HG03045 (cell line): ENCODE results near the gene LRP6.
"Not testable (repeated sequence)": the region's sequence is repeated elsewhere in the genome, so short reads cannot be mapped to it uniquely, and the experiment has no call there.

Source experiments
- ATAC-seq: cut with Tn5 transposase; IDR thresholded peaks from one replicate; pipeline ENCODE4 v1.9.1; 2021; ENCODE audit warnings: mild to moderate bottlenecking, moderate library complexity; ENCODE audit not compliant: unreplicated experiment

Gene LRP6

DNA sequence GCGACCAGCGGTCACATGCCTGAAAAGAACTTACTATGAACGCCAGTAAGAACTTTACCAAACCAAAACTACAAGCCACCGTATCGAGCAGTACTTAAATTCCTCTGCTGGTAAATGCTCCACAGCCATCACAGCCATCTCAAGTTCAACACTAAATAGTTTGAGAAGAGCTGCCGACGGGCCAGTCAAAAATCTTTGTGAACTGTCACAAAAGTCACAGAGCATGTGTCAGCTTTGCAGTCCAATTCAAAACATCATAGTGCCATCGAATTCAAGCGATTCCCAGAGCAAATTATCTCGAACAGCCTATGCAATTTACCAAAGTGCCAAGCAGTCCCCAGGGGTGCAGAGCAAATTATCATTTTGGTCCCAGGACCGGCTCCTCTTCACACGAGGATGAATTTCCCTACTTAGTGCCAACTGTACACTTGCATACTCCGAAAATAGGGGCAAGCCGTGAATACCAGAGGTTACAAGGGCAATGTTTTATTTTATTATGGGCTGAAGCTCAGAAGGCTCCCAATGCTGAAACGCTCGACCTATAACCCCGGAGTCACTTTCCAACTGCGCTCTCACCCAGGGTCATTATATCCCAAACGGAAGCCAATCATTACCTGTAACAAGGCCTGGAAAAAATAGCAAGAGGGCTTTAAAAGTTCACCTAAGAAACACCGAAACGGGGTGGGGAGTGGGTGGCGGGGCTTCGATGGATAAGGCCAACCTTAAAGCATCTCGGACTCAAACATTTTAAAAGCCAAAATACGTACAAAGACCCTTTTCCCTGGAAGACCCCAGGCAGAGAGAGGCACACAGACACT, 1.1 kb downstream of the LRP6 start:
- ATAC-seq = no peak

DNA sequence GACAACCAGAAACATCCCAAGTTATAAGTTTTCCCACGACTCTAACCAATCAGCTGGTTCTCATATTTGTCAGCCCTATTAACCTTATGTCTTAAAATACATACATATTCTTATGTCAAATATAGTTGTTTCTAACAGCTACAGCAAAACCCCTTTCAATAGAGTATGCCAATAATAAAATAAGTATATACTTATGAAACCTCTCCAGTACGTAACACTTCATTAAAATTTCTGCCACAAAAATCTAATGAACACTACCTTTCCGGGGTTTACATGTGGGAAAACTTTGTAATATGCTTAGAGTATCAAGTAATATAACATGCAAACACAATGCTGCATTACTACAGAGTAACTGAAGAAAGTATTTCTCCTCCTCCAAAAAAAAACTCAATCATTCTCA, 1.8 kb downstream of the LRP6 start:
- no peak for ATAC-seq

DNA sequence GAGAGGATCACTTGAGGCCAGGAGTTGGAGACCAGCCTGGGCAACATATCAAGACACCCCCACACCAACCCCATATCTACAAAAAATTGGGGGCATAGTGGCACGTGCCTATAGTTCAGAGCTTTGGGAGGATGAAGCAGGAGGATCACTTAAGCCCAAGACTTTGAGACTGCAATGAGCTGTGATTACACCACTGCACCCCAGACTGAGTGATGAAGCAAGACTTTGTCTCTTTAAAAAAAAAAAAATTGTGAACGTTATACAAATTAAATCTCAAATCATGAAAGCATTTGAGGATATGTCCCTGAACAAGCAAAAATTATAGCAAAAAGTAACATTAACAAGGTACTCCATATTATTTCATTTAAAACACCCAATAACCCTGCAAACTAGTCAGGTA, 2.9 kb downstream of the LRP6 start:
- no peak for ATAC-seq

DNA sequence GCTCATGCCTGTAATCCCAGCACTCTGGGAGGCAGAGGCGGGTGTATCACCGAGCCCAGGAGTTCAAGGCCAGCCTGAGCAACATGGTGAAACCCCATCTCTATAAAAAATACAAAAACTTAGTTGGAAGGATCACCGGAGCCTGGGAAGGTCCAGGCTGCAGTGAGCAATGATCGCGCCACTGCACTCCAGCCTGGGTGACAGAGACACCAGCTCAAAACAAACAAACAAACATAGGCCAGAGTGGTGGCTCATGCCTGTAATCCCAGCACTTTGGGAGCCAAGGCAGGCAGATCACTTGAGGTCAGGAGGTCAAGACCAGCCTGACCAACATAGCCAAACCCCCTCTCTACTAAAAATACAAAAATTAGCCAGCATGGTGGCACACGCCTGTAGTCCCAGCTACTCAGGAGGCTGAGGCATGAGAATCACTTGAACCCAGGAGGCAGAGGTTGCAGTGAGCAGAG, 10.5 kb downstream of the LRP6 start:
- not testable (repeated sequence) for ATAC-seq

DNA sequence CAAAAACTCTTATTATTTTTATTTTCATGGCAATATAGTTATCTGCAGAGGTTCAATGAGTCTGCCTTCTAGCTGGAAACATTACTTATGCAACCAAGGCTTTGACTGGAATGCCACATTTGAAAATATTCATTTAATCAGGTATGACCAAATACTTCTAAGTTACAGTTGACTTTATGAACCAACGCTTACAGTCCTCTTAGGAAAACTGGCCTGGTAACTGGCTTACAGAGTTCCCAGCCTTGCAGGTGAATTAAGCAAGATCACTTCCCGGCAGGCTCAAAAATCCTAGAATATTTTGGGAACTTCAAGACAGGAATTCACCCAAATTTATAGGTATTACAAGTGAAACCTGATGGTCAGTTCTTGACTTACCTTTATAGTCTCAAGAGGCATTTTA, 12.3 kb downstream of the LRP6 start:
- no peak for ATAC-seq

DNA sequence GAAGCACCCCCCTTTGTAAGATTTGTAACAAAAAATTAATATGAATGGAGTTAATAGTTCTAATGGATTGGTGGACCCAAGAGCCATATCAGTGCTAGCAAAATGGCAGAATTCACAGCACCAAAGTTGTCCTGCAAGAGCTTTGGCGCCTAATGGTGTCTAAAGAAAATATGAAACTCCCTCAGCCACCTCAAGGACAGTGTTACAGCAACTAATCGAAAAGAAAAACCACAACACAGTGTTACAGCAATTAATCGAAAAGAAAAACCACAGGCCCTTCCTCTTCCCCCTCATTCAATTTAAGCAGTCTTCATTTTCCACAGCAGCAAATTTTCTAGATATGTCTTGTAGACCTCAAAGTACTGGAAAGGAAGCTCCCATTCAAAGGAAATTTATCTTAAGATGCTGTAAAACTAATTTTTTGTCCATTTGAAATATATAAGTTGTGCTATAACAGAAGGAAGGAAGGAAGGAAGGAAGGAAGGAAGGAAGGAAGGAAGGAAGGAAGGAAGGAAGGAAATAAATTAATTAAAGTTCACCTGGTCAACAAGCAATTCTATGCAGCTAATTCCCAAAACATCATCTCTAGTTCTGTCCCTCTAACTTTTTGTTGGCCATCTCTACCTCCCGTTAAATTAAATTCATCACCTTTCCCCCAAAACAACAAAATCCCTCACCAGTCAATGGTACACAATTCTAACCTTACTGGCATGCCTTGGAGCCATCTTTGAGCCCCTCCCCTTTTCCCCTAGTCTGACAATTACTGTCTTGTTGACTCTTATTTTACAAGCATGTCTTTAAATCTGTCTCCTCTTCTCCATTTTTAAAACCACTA, 17.4 kb downstream of the LRP6 start:
- no peak for ATAC-seq

DNA sequence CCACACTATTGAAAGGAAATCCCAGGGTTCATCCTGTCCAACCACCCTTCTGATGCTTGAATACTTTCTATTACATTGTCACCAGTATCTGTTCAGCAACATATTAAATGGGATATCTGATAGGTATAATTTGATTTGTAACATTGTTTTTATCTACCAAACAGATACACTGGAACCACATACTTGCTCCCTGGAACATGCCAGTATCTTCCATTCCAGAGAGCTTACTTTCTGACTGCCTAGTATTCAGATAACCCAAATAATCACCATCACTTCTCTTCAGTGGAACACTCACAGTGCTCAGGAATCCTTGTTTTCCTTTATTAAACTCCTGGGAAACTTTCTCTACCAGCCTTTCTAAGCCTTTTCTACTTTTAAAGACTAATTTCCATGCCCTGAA, 19.3 kb downstream of the LRP6 start:
- no peak for ATAC-seq

DNA sequence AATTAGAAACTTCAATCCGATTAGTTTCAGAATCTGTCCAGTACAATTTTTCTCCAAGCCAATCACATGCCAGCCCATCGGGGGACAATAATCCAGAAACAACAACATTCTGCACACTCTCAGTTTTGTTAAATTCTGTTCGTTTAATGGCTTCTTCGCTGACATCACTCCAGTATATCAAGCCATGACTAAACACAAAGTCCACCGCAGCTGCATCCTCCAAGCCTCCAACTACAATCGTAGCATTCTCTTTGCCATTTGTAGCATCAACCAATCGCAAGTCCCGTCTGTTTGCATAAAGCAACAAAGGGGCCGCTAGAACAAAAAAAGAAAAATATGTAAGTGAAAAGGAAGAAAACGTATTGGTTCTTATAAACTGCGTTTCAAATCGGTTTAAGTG, 22.5 kb downstream of the LRP6 start:
- ATAC-seq = no peak

DNA sequence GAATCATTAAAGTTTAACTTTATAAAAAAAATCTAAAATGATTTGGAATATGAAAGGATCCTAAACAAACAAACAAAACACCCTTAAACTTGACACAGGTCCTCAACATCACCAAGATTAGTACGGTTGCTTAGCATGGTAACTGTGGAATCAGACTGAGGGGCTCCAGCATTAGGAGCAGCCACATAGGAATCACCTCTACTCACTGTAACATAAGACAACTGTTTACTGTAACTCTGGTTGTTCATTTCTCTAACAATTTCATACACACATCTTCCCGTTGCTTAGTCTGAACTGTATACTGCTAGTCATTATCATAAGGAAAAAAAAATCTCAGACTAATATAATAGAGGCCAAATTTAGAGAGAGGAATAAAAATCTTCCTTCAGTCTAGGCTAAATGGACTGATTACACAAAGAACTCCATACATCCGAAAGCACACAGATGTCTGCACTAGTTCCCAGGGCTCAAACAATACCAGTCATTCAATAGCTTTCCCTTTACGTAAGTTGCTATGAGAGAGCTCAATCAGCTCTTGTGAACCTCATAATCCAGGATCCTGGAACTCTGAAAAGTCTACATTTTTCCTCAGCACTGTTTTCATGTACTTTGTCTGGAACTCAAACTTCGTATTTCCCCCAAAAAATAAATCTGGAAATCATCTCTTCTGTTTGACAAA, 26.0 kb downstream of the LRP6 start:
- ATAC-seq = no peak

DNA sequence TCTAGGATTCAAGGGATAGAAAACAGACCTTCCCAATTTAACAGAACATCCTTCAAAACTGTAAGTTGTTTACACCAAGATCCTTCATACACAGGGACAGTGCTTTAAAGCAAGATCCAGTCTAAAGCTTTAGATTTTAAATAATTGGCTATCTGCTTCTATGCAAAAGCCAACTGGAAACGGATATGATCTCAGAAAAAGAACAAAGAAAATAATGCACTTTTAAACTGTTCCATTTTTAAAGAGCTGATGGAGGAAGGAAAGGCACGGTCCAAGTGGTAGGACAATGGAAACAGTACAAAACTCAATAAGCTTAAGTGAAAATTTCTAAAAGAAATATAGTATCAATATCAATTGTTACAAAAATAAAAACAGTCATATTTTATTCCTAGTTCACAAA, 27.7 kb downstream of the LRP6 start:
- no peak for ATAC-seq

DNA sequence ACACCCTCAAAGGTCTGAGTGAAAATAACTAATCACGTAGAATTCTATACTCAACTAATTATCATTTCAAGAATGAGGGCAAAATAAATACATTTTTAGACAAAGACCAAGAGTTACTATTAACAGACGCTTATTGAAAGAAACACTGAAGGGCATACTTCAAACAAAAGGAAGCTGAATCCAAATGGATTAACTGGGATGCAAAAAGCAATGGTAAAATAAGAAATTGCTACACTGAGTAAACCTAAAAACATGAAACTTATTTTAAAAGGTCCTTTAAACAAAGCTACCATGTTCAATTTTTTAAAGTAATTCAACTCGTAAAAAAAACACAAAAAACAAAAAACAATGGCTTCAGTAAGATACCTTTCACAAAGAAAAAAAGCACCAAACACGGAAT, 28.2 kb downstream of the LRP6 start:
- no peak for ATAC-seq

DNA sequence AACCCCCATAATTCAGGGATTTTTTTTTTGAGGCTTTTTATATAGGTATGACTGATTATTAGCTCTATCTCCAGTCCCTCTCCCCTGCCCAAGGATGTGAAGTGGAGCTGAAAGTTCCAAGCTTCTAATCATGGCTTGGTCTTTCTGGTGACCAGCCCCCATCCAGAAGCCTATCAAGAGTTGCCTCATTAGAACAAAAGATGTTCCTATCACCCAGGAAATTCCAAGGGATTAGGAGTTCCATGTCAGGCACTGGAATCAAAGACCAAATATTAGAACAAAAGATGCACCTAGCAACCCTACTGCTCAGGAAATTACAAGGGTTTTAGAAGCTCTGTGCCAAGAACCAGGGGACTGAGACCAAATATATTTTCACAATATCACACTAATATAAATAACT, 29.9 kb downstream of the LRP6 start:
- no peak for ATAC-seq

DNA sequence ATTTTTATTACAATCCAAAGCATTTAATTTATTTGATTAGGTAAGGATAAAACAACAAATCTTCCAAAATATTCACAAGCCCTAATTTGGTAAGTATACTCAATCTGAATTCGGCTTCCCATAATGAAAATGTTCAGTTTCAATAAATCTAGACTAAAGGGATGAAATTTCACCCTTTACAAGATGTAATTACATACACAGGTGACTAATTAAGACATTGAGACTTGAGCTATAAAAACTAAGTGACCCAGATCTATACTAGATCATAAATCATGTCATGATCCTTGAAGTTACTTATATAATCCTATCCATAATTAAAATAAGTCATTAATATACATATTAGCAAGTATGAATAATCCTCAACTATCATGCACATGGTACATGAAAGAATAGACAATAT, 36.6 kb downstream of the LRP6 start:
- no peak for ATAC-seq

DNA sequence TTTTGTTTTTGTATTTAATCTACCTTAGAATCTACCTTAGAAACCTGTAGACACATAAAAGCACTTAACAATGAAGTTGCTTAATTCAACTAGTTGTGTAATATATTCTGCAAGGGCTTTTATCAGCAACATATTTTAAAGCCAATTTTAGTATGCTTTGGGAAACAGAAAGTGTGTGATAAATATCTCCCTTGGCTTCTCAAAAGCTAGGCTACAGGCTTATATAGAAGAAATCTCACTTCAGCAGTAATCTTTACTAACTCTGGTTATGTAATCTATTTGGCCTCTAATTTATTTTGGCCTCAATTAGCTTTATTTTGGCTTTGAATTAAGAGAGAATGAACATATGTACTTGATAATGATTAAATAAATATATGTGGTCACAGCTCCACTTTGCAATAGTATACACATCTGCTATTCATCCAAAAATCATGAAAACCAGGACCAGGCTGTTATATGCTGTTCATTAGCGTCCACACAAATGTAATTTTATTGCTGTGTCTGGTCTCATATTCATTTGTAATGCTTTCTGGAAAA, 37.2 kb downstream of the LRP6 start:
- ATAC-seq = no peak

DNA sequence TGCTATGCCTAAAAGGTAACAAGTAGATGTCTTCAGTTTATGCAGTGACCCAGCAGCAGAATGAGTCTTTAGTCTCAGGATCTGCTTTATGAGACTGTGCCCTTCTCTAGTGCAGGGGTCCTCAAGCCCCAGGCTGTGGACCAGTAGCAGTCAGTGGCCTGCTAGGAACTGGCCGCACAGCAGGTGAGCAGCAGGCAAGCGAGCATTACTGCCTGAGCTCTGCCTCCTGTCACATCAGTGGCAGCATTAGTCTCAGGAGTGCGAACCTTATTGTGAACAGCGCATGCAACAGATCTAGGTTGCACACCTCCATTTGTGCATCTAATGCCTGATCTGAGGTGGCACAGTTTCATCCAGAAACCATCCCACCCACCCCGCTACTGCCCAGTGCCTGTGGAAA, 38.4 kb downstream of the LRP6 start:
- ATAC-seq = no peak

DNA sequence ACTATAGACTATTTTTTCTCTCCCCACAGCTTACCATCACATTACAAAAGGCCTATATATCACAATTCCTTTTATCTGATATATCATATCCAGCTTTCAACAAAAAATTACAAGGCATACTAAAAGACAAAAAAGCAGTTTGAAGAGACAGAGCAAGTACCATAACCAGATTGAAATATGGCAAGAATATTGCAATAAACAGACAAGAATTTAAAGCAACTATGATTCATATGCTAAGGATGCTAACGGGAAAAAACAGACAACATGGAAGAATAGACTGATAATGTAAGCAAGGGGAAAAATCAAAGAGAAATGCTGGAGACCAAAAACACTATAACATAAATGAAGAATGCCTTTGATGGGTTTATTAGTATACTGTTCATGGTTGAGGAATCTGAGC, 40.7 kb downstream of the LRP6 start:
- no peak for ATAC-seq

DNA sequence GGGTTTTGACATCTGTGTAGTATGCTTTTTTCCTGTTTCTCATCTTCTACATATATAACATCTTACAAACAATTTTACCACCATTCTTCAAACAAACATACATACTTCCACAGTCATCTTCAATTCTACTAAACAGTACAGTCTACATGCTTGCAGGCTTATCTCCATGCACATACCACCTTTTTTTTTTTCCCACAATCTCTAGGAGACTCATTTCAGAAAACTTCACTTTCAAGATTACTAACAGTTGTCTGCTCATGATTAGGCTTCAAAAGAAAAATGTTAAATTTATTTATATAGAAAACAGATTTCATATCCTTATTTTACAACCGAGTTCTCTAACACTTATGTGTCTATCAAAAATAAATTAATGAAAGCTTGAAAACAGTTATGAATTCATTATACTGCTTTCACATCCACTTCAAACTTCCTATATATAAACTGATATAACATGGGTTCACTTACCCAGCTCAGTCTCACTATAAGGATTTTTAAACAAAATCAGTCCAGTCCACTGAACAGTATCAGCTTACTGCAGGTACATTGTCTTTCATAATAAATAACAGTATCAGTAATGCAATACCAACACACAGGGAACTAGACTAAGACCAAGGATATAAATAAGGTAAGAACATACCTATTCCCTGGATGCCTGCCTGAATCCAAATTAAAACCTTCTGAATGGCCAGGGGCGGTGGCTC, 42.5 kb downstream of the LRP6 start:
- no peak for ATAC-seq

DNA sequence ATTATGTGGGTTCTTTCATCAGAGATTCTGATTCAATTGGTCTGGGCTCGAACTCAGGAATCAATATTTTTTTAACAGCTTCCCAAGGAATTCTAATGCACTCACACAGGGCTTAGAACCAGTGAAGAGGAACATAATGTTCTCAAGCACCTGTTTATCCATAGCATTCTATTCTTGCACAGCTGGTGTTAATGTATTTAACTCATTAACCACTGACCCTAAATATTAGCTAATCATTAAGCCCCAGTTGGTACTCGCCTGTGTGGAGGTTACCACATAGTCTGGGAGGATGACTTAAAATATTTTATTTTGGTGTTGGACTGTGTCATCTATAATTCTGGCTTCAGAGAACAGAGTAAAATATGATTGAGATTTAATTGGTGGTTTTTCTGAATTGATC, 45.3 kb downstream of the LRP6 start:
- ATAC-seq = no peak

DNA sequence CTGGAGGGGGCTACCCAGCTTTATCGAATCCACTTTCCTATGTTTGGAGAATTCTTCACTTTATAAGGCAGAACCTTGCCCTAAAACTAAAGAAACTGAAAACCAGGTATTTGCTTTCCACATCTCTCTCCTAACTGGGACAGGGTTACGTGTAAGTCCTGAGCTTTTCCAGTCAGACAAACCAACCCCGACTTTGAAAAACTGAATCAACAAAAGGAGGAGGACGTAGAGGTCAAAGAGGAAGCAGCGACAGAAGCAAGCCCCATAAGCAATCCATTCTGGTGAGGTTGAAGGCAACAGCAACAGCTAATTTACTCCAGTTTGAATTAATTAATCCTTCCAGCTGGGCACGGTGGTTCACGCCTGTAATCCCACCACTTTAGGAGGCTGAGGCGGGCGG, 47.2 kb downstream of the LRP6 start:
- ATAC-seq = no peak

DNA sequence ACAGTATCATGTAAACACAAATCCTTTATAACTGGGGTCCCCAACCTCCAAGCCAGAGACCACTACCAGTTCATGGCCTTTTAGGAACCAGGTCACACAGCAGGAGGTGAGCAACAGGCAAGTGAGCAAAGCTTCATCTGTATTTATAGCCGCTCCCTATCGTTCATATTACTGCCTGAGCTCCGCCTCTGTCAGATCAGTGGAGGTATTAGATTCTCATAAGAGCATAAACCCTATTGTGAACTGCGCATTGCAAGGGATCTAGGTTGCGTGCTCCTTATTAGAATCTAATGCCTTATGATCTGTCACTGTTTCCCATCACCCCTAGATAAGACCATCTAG, 49.9 kb downstream of the LRP6 start:
- ATAC-seq = no peak
